Activated CD8-positive, alpha-beta T cell treated with anti-CD3 and anti-CD28 coated beads, Interleukin-2, amount 10 ng/mL, durations not matched to agents 7 days and 5 days (primary cell): ENCODE results near the gene CTSA. TPM values are rescaled to one million over a fixed set of nuclear protein-coding genes. Genes with fewer than 3 reads are reported as not detected.

ENCODE experiments used
- ATAC-seq: fragments of 150-1000 bp; cut with Tn5 transposase; one replicate; pipeline ENCODE4 v1.10.0; 2021; ENCODE audit warnings: moderate library complexity
- CTCF ChIA-PET: fragments of 350-600 bp; sonication (Branson Sonifier 250); formaldehyde crosslinking; loops from one replicate; lab custom pipeline; 2021; ENCODE audit warnings: antibody characterized with exemption; lab: Charles Lee
- POLR2A ChIA-PET: fragments of 350-600 bp; sonication (Branson Sonifier 250); formaldehyde crosslinking; loops from one replicate; lab custom pipeline; 2021; ENCODE audit warnings: antibody characterized with exemption; lab: Charles Lee
- DNase-seq: peaks from one replicate; pipeline ENCODE4 v3.0.0-alpha.2; 2020
- H3K27ac Mint-ChIP-seq: one replicate; pipeline ENCODE4 v1.8.0; 2021; ENCODE audit warnings: mild to moderate bottlenecking, mixed read lengths
- H3K27me3 Mint-ChIP-seq: one replicate; pipeline ENCODE4 v1.8.0; 2021; ENCODE audit warnings: low read depth, mixed read lengths
- H3K36me3 Mint-ChIP-seq: one replicate; pipeline ENCODE4 v1.8.0; 2021; ENCODE audit warnings: low read depth, mixed read lengths
- H3K4me1 Mint-ChIP-seq: one replicate; pipeline ENCODE4 v1.8.0; 2021; ENCODE audit warnings: low read depth, mixed read lengths
- H3K4me3 Mint-ChIP-seq: one replicate; pipeline ENCODE4 v1.8.0; 2021; ENCODE audit warnings: mild to moderate bottlenecking, mixed read lengths
- H3K9me3 Mint-ChIP-seq: one replicate; pipeline ENCODE4 v1.8.0; 2022; ENCODE audit warnings: mixed read lengths; ENCODE audit not compliant: insufficient read depth
- total RNA-seq, 2 experiments: library from RNA; stranded (reverse); gene quantifications; one replicate each; pipeline ENCODE4 v1.2.3, GENCODE V29; 2021

The CTSA gene
- total RNA-seq, 2 experiments from 2014 or later = 63.4 to 64.1 TPM

DNA sequence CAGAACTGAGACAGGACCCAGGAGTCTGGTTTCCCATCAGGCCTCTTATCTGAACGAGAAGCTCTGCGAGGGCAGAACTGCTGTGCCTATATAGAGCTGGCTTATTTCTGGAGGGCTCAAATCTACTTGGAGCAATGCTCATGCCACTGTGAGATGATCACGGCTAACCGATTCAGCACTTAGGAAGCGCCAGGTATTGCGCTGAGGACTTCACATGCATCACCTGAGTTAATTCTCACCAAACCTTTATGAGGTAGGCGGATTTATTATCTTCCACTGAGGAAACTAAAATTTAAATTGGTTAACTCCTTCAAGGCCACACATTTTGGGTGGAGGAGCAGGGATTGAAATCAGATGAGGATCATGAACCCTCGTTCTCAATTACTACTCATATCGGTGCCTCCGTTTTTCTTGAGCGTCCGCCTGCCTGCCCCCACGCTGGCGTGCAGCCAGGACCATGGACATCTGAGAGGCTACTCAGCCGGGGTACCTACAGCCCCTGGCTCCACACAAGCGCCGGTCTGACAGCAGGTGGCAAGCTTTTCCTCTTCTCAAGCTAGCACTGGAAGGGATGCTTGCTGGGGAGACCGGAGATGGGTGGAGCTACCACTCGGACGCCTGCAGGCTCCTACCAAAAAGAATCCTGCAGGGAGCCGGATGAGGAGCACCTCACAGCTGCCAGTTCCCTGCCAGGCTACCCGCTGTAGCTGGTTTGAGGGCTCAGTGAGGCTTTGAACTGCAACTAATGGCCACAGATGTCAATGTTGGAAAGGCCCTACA, 42.3 kb downstream of the CTSA start:
- Mint-ChIP-seq H3K4me3 (peak overlapping the region; percentile 88), H3K9me3 (no peaks in the 10 kb centered on the region), H3K27ac (peak overlapping the region; percentile 98), H3K36me3 (peaks cover 16% of the 10 kb centered on the region), H3K27me3 (no peaks in the 10 kb centered on the region), H3K4me1 (peaks cover 28% of the 10 kb centered on the region)
- ChIA-PET CTCF (interaction anchor here (0.9 to 8.2 kb wide), 12 partner anchors 13 to 134 kb away, joined by 3 to 90 read pairs (median 6); partner anchors contain the start of genes ZNF335 and ZSWIM1), POLR2A (interaction anchor here (0.6 to 3.8 kb wide), 16 partner anchors 9 to 163 kb away, joined by 3 to 52 read pairs (median 8); partner anchors contain the start of genes ACOT8, CTSA, DNTTIP1 and NEURL2)
- peak; percentile 27 for ATAC-seq
- DNase-seq = peak; percentile 77

DNA sequence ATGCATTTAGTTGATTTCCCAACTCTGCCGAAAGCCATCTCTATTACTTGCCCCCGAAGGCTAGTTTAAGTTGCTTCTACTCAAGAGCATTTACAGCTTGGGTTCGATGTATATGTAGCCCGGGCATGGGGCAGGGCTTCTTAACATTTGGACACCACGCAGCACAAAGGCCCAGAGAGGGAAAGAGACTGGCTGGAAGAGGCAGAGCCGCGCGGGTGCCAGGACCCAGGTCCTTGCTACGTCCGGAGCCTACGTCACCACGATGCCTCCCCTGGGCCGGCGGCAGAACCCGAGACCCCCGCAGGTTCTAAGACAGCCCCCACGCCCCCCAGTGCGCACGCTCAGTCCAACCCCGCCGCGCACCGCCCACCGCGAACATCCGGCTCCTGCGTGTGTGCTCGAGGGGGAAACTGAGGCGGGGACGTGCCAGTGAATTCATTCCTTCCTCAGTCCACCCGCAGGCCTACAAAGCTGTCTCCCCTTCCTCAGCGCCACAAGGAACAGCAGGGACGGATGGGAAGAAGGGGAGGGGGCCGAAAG, 43.0 kb downstream of the CTSA start:
- POLR2A ChIA-PET = interaction anchor here (0.6 to 3.8 kb wide), 23 partner anchors 10 to 415 kb away, joined by 3 to 52 read pairs (median 6); partner anchors contain the start of genes ACOT8, CTSA, DNTTIP1 and NEURL2
- Mint-ChIP-seq H3K9me3 (no peaks in the 10 kb centered on the region), H3K27ac (peak overlapping the region; percentile 98), H3K4me1 (peaks cover 29% of the 10 kb centered on the region), H3K27me3 (no peaks in the 10 kb centered on the region), H3K36me3 (peaks cover 23% of the 10 kb centered on the region), H3K4me3 (peak overlapping the region; percentile 88)
- DNase-seq = peak; percentile 70
- peak; percentile 23 for ATAC-seq
- CTCF ChIA-PET = interaction anchor here (0.7 to 8.2 kb wide), 17 partner anchors 12 to 1444 kb away, joined by 3 to 90 read pairs (median 5); partner anchors contain the start of genes ZNF335 and ZSWIM1

DNA sequence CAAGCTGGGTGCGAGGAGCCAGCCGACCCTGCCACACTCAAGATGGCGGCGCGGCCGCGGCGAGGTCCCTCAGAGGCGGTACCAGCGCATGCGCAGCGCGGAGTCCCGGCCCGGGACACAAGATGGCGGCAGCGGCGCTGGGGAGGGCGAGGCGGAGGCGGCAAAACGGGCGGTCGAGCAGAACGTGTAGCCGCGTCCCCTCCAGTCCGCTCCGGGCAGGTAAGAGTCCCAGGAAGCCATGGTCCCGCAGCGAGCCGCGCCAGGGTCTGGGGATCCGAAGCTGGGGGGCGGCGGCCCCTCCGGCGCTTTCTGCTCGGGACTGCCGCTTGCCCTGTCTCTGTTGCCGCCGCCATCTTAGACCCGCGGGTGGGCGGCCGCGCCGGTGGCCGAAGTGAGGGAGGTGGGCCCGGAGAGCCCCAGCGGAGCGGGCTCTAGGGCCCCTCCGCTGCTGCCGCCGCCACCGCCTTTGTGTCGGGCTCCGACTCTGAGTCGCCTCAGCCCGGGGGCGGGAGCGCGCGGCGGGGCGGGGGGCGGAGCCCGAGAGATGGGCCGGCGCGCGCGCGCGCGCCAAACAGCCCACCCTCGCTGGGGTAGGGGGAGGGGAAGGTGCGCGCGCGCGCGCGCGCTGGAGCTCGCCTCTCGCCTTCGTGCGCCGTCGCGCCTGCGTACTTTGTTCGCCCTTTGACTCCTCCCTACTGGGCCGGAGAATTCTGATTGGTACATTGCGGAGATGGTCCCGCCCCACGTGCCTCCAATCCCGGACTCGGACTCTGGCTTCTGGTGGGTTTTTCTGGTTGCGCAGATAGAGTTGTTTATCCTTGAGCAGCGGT, 43.7 kb downstream of the CTSA start, which contains the start of gene PCIF1:
TSS of gene PCIF1 (plus strand) at position 98 of the 830 bp plus-strand sequence. CDS start 4,317 bp downstream, outside the sequence.
- peaks cover 29% of the 10 kb centered on the region for H3K36me3 Mint-ChIP-seq
- no peaks in the 10 kb centered on the region for H3K9me3 Mint-ChIP-seq
- DNase-seq (peak; percentile 99), ATAC-seq (peak; percentile 83)
- peak within 1 kb of the TSS; percentile 98 for H3K27ac Mint-ChIP-seq
- CTCF ChIA-PET = interaction anchor here (0.7 to 8.2 kb wide), 16 partner anchors 12 to 1444 kb away, joined by 3 to 90 read pairs (median 4); partner anchors contain the start of genes ZNF335 and ZSWIM1
- peaks cover 29% of the 10 kb centered on the region for H3K4me1 Mint-ChIP-seq
- peak within 1 kb of the TSS; percentile 90 for H3K4me3 Mint-ChIP-seq
- H3K27me3 Mint-ChIP-seq = no peaks in the 10 kb centered on the region
- POLR2A ChIA-PET = interaction anchor here (0.6 to 3.8 kb wide), 30 partner anchors 9 to 415 kb away, joined by 3 to 52 read pairs (median 4); partner anchors contain the start of genes ACOT8, CTSA, DNTTIP1 and NEURL2

DNA sequence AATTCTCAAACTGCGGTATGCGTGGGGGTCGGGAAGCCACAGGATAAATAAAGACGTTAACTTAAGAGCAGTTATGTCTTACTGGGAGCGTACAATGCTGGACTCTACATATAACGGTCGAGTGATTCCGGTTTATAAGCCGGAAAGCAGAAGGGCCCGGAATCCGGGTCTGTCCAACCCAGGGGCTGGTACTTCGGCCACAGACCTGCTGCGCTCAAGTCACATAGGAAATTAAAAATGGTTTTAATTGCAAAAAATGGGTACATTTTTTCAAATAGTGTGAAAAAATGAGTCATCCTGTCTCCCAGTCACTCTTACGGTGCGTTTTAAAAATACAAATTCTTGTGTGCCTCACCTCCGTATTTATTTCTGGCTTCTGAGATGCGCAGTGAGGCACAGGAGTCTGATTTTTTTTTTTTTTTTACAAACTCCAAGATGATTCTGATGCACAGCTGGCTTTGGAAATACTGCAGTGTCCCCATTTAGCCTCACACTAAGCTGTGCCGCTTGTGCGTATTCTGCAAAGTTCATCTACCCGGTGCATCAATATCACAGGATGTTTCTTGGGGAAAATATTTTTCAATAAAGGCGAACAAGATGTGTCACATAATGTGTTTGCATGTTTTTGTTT, 44.4 kb downstream of the CTSA start:
- peak overlapping the region; percentile 93 for H3K27ac Mint-ChIP-seq

DNA sequence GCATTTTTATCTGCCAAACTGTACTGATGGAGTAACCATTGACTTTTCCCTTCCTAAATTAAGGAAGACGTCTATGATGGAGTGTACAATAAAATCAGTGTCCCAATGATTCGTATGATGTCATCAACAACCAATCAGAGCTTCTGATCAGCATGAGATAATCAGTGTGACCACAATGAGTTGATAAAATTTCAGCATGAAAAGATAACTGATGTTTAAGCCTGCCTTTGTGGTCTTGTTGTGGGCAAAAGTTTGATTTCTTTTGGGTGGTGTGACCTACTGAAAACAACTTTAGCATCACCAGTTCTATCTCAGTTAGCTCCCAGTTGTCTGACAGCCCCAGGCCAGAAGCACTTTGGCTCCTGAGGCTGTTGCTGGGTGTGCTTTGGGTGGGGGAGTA, 46.6 kb downstream of the CTSA start:
- ChIA-PET POLR2A (interaction anchor here (1.3 to 3.0 kb wide), 5 partner anchors 11 to 81 kb away, joined by 4 to 18 read pairs (median 5); partner anchors contain the start of genes ACOT8, SPATA25 and ZSWIM3), CTCF (interaction anchor here (1.2 to 8.2 kb wide), 6 partner anchors 25 to 139 kb away, joined by 3 to 90 read pairs (median 5); partner anchors contain the start of gene ZNF335)
- no peak for DNase-seq
- H3K36me3 Mint-ChIP-seq = peaks cover 35% of the 10 kb centered on the region
- no peaks in the 10 kb centered on the region for H3K27me3 Mint-ChIP-seq
- H3K9me3 Mint-ChIP-seq = no peaks in the 10 kb centered on the region
- peak overlapping the region; percentile 60 for H3K27ac Mint-ChIP-seq
- ATAC-seq = no peak
- no peak overlapping the region for H3K4me3 Mint-ChIP-seq
- peaks cover 29% of the 10 kb centered on the region for H3K4me1 Mint-ChIP-seq

More for the DNA sequence above, 44.4 kb downstream of the CTSA start:
- H3K27me3 Mint-ChIP-seq = no peaks in the 10 kb centered on the region
- POLR2A ChIA-PET = interaction anchor here (0.5 to 3.8 kb wide), 22 partner anchors 9 to 791 kb away, joined by 3 to 52 read pairs (median 6); partner anchors contain the start of genes ACOT8, CTSA, NEURL2 and PLTP
- peak overlapping the region; percentile 90 for H3K4me3 Mint-ChIP-seq
- peaks cover 29% of the 10 kb centered on the region for H3K4me1 Mint-ChIP-seq
- CTCF ChIA-PET = interaction anchor here (0.8 to 8.2 kb wide), 8 partner anchors 18 to 429 kb away, joined by 3 to 90 read pairs (median 6); partner anchors contain the start of gene ZNF335
- ATAC-seq = no peak
- no peak for DNase-seq
- H3K36me3 Mint-ChIP-seq = peaks cover 34% of the 10 kb centered on the region
- H3K9me3 Mint-ChIP-seq = no peaks in the 10 kb centered on the region

DNA sequence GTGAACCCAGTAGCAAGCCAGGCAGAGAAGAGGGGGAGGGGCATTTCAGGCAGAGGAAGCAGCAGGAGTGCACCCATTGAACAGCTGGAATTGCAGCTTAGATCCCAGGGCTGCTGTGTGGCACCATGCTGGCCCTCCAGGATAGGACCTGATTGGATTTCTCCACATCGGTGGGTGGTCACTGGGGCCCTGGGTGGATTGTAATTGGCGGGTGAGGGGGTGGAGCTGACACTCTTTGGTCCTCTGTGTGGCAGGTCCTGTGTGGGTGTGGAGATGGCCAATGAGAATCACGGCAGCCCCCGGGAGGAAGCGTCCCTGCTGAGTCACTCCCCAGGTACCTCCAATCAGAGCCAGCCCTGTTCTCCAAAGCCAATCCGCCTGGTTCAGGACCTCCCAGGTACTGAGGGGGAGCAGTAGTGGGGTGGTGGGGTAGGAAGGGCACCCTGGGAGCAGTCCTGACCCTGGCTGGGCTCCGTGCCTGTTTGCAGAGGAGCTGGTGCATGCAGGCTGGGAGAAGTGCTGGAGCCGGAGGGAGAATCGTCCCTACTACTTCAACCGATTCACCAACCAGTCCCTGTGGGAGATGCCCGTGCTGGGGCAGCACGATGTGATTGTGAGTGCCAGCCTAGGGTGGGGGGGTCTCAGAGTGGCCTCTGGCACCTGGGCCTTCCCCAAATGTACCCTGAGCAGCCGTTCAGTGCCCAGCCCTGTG, 47.7 kb downstream of the CTSA start:
- H3K4me3 Mint-ChIP-seq = no peak overlapping the region
- H3K27me3 Mint-ChIP-seq = no peaks in the 10 kb centered on the region
- peak overlapping the region; percentile 20 for H3K27ac Mint-ChIP-seq
- CTCF ChIA-PET = interaction anchor here (1.5 to 8.2 kb wide), 2 partner anchors 32 to 140 kb away, joined by 5 to 90 read pairs; partner anchors contain the start of gene ZNF335
- ATAC-seq = no peak
- peaks cover 24% of the 10 kb centered on the region for H3K4me1 Mint-ChIP-seq
- H3K9me3 Mint-ChIP-seq = no peaks in the 10 kb centered on the region
- no peak for DNase-seq
- POLR2A ChIA-PET = interaction anchor here (1.6 to 3.0 kb wide), 3 partner anchors 10 to 82 kb away, joined by 5 to 18 read pairs (median 8); partner anchors contain the start of genes ACOT8 and ZSWIM3
- peaks cover 45% of the 10 kb centered on the region for H3K36me3 Mint-ChIP-seq

DNA sequence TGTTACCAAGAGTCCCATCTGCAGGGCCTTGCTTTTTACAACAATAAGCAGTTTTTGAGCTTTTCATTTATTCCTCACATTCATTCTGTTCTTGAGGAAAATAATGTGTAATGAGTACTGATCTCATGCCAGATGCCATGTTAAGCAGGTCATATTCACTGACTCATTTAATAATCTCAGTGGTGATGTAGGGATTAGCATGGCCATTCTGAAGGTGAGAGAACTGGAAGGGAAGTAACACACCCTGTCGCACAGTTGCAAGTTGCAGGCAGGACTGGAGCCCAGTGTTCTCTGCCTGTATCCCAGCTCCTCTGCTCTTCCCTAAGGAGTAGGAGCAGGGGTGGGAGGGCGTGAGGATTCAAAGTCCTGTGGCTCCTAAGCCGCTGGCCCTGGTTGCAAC, 48.9 kb downstream of the CTSA start:
- Mint-ChIP-seq H3K27ac (no peak overlapping the region), H3K4me1 (peaks cover 24% of the 10 kb centered on the region)
- CTCF ChIA-PET = interaction anchor here (8.2 kb wide), 1 partner anchor 30 kb away, joined by 90 read pairs; the partner anchor contains the start of gene ZNF335

DNA sequence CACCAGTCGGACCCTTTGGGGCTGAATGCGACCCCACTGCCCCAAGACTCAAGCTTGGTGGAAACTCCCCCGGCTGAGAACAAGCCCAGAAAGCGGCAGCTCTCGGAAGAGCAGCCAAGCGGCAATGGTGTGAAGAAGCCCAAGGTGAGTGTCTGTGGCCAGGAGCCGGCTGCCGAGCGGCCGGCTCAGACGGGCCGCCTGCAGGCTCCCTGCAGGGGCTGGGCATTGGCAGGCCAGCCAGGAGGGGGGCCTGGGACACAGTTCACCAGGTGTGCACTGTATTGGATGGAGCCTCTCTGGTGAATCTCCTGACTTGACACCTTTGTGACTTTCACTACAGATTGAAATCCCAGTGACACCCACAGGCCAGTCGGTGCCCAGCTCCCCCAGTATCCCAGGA, 49.3 kb downstream of the CTSA start:
- Mint-ChIP-seq H3K27me3 (no peaks in the 10 kb centered on the region), H3K4me1 (peaks cover 24% of the 10 kb centered on the region), H3K36me3 (peaks cover 56% of the 10 kb centered on the region), H3K27ac (no peak overlapping the region), H3K9me3 (no peaks in the 10 kb centered on the region), H3K4me3 (no peak overlapping the region)
- DNase-seq = no peak
- ChIA-PET CTCF (interaction anchor here (8.2 kb wide), 1 partner anchor 30 kb away, joined by 90 read pairs; the partner anchor contains the start of gene ZNF335), POLR2A (interaction anchor here (0.8 kb wide), 1 partner anchor 180 kb away, joined by 3 read pairs; no protein-coding TSS in a partner anchor)
- ATAC-seq = no peak

More for the DNA sequence above, 48.9 kb downstream of the CTSA start:
- ATAC-seq (no peak), DNase-seq (no peak)
- POLR2A ChIA-PET = interaction anchor here (0.7 kb wide), 1 partner anchor 9 kb away, joined by 3 read pairs; no protein-coding TSS in a partner anchor
- H3K4me3 Mint-ChIP-seq = no peak overlapping the region
- no peaks in the 10 kb centered on the region for H3K27me3 Mint-ChIP-seq
- H3K9me3 Mint-ChIP-seq = no peaks in the 10 kb centered on the region
- peaks cover 56% of the 10 kb centered on the region for H3K36me3 Mint-ChIP-seq

DNA sequence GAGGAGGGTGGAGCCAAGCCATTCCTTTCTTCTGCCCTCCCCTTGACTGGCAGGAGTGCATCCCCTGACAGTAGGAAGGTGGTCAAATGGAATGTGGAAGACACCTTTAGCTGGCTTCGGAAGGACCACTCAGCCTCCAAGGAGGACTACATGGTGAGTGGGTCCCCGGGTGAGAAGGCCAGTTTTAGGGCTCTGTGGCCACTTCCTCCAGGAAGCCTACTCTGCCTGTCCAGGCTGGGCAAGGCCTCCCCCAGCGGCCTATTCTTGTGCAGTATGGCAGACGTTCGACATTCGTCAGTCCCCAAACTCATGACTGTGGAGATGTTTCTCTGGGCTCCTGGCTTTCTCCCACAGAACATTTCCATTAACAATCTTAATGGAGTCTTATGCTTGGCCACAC, 52.5 kb downstream of the CTSA start:
- H3K4me3 Mint-ChIP-seq = no peak overlapping the region
- CTCF ChIA-PET = interaction anchor here (1.0 to 2.2 kb wide), 4 partner anchors 20 to 145 kb away, joined by 3 to 14 read pairs (median 4); no protein-coding TSS in a partner anchor
- H3K4me1 Mint-ChIP-seq = peaks cover 8% of the 10 kb centered on the region
- H3K36me3 Mint-ChIP-seq = peaks cover 58% of the 10 kb centered on the region
- no peak overlapping the region for H3K27ac Mint-ChIP-seq
- DNase-seq = no peak
- H3K9me3 Mint-ChIP-seq = no peaks in the 10 kb centered on the region
- no peak for ATAC-seq
- H3K27me3 Mint-ChIP-seq = no peaks in the 10 kb centered on the region
- POLR2A ChIA-PET = interaction anchor here (1.1 kb wide), 1 partner anchor 9 kb away, joined by 4 read pairs; no protein-coding TSS in a partner anchor
